Activated CD8-positive, alpha-beta memory T cell treated with anti-CD3 and anti-CD28 coated beads, Interleukin-2, amount 50 U/mL, for 24 hours (primary cell): ENCODE data around the gene CHCHD6.

Experiments
- DNase-seq: peaks from one replicate; pipeline ENCODE4 v3.0.0-alpha.2; 2020; ENCODE audit errors: extremely low read depth

CHCHD6 gene, protein sequence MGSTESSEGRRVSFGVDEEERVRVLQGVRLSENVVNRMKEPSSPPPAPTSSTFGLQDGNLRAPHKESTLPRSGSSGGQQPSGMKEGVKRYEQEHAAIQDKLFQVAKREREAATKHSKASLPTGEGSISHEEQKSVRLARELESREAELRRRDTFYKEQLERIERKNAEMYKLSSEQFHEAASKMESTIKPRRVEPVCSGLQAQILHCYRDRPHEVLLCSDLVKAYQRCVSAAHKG

DNA sequence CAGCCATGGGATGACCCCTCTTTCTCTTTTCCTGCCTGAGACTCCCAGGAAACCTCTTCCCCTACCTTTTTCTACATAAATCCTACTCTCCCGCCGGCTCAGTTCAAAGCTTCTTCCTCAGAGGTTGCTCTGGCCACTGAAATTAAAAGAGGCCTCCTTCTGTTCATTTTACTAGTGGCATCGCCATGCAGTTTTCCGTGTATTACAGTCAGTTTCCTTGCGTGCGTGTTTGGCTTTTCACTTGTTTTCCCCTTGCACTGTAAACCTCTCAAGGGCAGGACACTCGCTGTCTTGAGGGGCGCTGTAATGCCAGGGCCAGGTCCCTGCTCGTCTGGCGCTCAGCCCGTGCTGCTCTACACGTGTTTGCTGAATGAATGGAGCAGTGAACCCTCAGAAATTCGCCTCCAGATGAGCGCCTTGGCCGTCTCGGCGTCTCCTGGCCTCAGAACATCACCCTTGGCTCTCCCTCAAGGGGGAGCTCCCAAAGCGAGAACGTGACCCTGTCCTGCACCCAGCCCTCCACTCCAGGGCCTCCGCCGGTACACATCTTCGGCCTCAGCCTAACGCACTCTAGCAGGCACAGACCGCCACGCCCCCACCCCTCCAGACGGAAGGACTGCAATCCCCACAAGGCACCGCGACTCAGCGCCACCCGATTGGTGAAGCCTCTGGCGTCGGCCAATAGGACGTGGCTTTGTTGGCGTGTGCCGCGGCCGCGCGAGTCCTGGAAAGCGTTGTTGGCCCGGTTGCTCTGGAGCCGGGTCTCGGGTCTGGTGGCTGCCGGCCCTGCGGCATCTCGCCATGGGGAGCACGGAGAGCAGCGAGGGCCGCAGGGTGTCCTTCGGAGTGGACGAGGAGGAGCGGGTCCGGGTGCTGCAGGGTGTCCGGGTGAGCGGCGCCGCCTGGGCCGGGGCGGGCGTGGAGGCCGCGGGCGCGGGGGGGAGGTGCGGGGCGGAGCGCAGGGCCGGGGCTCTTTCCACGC, at the start of gene CHCHD6:
Gene CHCHD6, plus strand, starts transcription at position 729 of the 982 bp plus-strand sequence. Its CDS starts 73 bp downstream, at position 802.
- DNase-seq: peak; percentile 87

DNA sequence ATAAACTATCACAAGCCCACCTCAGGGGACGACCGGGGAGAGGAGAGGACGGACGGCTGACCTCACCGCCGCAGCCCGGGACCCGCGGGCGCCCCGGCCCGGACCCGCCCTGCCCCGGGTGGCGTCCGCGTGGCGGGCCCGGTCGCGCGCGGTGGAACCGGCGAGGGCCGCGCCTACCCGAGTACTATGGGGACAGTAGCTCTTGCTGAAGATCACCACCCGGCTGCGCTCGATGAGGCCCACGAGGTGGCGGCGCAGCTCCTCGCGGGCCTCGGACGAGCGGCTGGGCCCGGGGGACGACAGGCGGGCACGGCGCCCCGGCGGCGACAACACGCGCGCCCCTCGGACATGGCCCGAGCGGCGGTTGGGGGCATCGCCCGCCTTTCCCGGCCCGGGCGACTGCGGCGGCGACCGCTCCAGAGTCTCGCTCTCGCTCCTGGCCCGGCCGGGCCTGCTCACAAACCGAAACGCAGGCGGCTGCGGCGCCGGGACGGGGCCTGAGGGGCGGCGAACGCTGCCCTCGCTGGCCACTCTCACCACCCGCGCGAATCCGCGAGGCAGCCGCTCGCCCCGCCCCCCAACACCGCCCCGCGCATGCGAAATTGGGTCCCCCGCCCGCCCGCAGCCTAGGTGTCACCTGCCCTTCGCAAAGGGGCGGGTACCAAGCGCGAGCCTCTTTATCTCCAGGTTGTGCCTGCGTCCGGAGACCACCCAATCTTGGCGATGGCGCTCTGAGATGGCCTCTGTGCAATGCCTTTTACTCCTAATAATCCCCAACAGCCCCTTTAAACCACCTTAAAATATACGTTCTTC, 49.3 kb upstream of the CHCHD6 start, which contains the start of gene TXNRD3:
Gene TXNRD3, minus strand, starts transcription at position 554 of the 813 bp plus-strand sequence.
- peak; percentile 20 for DNase-seq

DNA sequence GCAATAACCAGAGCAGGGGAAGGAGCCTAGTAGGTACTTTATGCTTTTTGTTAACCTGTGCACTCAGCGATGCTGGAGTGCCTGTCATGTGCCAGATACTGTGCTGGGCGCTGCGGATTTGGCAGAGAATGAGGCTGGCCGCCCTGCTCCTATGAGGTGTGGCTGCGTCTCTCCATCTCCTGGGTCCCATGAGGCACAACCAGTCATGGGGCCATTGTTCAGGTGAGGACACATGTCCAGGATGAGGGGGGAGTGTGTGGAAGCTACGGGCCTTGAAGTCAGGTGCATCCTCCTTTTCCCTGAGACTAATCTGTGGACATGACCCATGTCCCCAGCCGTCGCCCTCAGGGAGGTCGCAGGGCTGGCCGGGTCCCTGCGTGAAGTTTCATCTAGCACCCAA, 48.2 kb upstream of the CHCHD6 start:
- DNase-seq: no peak

DNA sequence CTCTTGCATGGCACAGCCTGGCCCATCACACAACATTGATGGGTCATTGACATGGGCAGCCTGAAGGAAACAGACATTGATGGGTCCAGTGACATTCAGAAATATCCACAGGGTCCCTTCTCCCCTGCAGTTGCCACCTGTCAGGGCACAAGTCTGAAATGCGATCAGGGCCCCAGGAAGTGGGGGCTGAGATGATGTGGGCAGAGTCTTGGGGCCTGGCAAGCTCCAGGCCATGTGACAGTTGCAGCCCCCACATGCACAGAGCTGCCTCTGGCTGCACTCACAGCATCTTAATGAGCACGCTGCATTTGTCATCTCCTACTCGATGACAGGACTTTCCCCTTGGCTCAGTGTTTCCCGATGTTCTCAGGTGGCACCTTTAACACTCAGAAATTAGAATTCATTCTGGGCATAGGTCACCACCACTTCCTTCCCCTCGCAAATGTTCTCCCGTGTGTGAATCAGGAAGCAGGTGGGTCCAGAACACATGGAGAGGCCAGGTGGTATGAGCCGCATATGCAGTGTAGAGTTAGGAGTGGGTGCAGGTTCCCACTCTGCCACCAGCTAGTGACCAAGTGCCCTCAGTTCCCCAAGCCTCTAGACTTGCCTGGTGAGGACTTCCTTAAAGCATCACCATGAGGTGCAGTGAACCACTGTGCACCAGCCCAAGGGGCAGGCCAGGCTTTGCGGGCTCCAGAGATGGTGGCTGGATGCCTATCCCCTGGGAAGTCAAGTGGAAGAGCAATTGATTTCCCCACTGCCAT, 47.5 kb upstream of the CHCHD6 start:
- no peak for DNase-seq

DNA sequence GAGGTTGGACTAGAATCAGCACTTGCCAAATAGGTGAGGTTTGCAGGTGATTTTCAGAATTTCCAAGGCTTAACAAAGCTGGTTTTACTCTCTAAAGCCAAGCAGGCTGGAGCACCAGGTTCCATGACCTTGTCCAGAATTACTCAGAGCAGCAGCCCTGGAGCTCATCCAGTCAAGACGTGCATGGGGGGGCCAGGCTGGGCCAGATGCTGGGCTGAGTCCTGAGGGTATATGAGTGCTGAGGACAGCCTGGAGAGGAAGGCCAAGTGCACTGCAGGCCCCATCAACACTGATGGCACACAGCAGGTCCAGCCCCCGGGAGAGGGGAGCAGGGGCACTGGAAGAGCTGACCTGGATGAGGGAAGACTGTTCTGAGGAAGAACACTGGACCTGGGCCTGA, 46.1 kb upstream of the CHCHD6 start:
- DNase-seq: no peak

DNA sequence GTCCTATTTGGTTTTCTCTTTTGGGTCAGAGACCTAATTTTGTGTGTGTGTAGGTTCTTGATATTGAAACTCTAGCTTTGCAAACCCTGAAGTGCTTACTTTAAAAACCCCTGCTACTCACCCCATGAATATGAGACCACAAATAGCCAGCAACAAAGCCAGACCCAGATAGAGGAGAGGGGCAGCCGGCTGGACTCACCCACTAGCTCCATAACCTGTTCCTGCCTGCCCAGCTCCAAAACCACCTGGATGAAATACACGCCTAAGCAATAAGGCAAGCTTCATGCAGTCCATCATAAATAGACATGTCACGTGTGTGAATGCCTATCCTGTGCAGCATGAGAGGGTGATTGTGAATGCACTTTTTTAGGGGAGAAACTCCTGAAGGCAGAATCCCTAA, 45.5 kb upstream of the CHCHD6 start:
- no peak for DNase-seq

DNA sequence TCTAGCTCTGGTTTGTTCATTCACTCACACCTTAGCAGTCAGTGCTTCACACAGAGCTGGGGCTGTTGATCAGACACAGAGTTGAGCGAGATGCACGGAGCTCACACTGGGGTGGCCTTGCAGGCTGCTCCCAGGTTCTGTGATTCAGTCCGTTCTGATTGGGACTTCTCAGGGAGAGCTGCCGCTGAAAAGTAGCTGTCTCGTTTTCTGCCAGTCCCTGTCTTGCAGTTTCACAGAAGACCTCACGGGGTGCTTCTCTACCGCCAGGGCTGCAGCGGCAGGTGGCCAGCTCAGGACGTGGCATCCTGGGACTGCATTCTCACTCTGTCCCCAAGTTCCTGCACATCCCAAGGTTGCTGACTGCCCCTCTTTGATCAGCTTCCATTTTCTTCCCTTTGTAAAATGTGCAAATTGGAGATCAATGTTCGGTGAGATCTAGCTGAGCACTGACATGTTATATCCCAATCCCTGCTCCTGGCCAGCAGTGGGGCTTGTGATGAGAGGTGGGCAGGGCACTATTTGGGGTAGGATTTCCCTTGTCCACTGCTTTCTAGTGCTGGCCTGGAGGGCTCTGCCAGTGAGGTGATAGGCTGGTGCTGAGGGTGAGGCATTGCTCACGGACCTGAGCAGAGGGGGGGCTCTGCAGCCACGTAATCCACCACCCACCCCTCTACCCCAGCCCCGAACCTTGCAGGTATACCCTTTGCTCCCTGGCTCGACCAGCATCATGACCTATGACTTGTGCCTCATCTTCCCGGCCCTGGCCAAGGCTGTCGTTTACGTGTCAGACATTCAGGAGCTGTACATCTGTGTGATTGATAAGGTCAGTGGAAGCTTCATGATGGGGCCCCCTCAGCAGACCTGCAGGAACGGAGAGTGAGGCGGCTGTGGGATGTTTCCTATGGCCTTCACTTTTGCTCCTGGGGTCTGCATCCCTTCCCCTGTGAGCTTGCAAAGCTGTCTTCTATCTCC, 43.8 kb upstream of the CHCHD6 start:
- DNase-seq: no peak

DNA sequence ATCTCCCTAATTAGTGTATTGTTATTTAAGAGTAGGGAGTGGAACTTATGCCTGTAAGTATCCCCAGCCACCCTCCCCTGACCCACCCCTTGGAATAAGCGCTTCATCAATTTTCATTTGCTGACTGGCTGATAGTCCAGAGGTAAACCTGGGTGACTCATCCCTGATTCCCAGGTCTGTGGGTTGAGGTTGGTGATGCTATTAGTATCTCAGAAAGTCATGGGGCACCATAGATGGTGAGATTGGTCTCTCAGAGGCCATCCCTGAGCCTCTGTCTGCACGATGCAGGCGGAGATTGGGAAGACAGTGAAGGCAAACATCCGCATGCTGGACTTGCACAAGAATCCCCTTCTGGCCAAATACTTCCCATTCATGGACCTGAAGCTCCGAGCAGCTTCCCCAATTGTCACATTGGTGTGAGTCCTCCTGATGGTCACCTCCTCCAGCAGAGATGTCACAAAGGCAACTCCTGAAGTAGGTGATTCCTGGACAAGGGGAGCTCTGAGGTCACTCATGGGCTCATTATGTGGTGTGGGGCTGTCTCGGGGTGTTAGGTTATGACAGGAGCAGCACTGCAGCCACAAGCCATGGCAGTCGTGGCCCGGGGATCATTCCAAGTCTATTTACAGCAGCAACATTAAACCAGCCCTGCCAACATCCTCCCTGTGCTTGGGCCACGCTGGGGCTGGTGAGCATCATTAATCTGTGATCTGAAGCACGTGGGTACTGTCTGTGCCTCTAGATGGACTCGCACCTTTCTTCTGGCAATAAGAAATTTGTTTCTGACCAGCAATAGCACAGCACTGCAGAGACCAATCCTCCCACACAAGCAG, 42.3 kb upstream of the CHCHD6 start:
- no peak for DNase-seq

DNA sequence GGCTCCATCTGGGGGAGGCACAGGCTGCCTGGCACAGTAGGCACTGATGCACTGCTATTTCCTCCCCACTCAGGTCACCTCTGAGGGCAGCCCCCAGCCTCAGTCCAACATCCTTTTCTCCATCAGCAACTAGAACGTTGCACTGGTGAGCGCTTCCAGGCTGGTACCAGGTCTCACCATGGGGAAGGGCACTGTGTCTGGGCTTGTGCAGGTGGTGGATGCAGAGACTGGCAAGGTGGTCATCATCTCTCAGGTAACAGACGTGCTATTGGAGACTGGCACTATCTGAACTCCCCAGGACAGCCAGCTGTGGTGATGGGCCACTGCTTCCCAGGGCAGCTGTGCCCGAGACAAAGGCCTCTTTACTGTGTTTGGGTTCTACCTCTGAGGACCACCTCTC, 40.8 kb upstream of the CHCHD6 start:
- DNase-seq: no peak

DNA sequence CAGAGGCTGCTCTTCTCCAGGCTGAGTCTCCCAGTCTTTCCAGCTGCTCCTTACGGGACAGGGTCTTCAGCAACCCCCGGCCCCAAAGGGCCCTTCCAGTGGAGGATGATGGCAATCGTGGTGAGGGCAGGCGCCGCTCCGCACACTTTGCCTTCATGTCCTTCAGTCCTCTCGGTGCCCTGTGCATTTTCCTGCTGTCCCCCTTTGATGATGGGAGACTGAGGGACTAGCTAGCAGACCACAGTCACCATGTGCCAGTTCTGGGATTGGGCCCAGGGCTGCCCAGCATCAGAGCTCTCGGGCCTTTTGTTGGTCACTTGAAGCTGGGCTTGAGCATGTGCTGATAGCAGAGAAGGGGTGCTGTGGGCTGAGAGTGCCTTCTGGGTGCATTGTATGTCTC, 40.3 kb upstream of the CHCHD6 start:
- no peak for DNase-seq

DNA sequence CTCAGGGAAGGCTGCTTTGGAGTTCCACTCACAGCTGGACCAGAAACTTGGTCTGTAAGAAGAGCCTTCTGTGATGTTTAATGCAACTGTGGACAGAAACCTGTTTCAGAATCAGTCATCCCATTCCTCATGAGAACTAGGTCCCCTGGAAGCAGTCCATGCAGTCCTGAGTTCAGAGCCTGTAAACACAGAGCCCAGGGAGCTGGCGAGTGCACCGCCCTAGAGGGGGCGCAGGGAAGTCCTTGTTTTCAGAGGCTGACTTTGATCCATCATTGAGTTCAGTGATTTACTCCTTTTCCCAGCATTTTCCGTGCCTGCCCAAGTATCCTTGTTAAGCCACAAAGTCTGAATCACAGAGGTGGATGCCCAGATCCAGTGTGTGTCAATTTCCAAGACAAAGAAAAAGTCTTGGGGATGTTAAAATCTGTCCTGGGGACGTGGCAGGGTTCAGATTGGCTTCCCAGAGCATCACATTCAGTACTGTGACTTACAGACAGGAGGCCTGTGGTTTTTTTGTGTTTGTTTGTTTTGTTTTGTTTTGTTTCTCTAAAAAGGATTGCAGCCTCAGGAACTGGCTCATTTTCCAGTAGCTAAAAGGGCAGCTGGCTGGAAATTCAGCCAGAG, 39.3 kb upstream of the CHCHD6 start:
- DNase-seq: no peak

DNA sequence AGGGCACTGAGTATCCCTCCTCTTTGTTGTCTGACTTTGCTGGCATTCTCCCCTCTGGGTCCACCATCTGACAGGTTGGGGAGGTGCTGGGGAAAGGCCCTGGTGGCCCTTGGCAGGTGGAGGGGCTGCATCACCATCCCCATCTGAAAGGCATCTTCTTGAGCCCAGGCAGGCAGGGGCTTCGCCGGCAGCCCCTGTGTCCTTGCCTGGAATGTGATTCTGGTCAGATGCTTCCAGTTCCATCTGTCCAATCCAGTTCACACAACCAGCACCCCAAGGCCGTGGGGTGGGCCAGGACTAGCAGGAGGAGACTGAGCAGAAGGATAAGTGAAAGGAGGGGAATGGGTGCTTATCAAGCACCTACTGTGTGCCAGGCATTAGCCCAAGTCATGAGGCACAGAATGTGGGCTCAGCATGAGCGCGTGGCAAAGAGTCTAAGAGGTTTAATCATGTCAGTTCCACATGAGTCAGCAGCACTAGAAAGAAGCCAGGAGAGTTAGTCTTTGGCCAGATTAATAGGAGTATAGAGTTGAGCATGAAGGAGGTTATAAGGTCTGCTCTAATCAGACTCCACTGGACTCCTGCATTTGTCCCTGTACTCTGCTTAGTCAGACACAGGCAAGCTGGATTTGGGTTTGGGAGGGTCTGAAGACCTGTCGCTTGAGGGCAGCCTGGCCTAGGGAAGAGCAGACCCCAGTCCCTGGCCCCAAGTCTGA, 38.7 kb upstream of the CHCHD6 start:
- no peak for DNase-seq

DNA sequence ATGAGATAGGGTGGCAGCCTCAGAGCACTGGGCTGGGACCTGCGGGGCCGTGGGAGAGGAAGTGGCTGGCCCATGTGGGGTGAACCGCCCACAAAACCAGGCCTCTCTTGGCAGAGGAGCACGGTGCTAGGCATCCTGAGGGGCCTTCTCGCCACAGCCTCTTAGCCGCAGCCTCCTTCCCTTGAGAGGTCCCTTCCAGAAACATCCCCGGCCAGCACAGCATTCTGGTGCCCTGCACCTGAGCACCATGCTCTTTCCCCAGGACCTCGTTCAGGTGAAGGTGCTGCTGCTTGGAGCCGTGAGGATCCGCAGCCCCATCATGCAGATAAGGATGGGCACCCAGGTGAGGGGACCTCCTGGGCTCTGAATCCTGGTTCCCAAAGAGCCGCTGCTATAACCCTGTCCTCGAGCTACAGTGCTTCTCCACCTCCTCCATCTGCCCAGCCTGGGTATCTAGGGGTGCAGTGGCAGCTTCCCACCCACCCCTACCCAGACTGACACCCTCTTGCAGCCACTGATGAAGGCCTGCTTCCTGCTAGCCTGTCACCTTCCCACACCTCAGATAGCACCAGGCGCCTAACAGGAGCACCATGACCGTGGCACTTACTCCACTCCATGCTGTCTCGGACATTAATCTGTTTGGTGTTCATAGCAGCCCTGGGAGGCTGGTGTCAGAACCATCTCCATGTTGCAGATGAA, 37.9 kb upstream of the CHCHD6 start:
- DNase-seq: no peak

DNA sequence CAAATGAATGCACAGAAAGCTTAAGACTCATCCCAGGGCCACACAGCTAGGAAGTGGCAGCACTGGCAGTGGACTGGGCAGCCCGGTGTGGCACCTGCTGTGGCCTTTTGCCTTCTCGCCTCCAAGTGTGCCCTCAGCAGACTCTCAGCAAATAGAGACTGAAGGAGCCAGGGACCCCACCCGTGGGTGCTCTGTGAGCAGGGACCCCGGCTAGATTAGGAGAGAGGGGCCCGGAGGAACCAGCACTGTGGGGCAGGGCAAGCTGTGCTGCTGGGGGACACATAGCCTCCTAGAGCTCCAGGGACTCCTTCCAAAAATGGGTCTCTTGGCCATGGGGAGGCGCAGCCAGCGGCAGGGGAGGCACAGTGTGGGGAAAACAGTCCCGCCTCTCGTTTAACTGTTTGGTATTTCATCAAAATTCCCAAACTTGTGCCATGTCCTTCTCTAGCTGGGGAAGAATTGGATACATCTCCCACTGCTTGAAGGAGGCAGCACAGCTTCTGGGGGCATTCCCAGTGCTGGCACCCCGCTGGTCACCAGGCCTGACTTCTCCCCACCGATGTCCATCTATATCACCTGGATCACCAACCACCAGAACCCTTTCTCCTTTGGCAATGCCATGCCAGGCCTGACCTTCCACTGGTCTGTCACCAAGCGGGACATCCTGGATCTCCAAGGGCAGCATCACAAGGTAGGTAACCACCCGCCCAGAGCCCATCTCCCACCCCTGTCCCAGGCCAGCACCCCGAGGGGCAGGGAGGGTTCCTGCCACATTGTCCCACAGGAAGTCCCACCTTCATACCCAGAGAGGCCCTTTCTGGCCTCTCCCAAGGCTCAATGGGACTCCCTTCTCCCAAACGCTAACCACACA, 37.1 kb upstream of the CHCHD6 start:
- no peak for DNase-seq

DNA sequence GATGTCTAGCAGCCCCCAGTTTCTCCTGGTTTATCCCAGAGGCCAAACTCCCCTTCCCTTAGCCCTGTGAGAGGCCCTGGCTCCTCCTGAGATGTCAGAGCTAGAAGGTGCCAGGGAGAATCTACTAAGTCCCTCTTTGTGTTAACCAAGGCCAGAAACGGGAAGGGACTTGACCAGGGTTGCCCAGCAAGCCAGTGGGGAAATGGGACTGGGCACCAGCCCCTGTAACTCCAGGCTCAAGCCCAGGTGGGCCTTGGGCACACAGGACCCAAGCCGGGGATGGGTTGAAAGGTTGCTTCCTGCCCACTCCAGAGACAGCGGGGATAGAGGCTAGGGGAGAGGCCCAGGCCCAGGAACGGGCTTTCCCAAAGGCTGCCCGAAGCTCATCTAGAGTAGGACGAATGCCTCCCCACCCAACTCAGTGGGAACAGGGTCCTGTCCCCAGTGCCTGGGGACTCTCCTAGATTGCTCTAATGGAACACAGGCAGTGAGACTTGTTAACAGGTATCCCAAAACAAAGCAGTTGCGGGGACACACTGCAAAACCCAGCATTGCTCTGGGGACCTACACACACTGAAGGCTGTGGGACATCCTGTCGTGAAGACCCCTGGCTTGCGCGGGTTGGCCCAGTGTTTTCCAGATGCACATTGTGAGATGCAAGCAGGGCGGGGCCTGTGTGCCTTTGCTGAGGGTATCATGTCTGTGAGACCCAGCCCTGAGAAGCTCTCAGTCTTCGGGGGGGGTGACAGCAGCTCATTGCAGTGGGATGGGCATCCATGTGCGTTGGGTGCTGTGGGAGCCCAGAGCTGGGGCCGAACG, 36.2 kb upstream of the CHCHD6 start:
- no peak for DNase-seq
